Natural killer cell (primary cell): ENCODE data around the gene CCNK. TPM values are rescaled to one million over a fixed set of nuclear protein-coding genes. Genes with fewer than 3 reads are reported as not detected.

Experiments used
- ATAC-seq, 3 donors: fragments of 150-1000 bp in 2 of 3; fragments of 200-7000 bp in 1 of 3; cut with Tn5 transposase; 1 replicate in 1 of 3; 2 replicates in 2 of 3; pipeline ENCODE4 v1.10.0; 2021; ENCODE audit warnings: mild to moderate bottlenecking in 2 of 3, moderate library complexity in 2 of 3
- DNase-seq, 2 donors: peaks; one replicate each; pipeline versions ENCODE4 v3.0.0 to v3.0.0-alpha.2; 2013 to 2021; ENCODE audit warnings: mixed read lengths in 1 of 2
- H3K27ac ChIP-seq: one replicate; pipeline ENCODE4 v1.5.1; 2013; ENCODE audit warnings: mild to moderate bottlenecking, low read length
- H3K27me3 ChIP-seq: one replicate; pipeline ENCODE4 v1.6.1; 2013; ENCODE audit warnings: low read length; ENCODE audit not compliant: control insufficient read depth, insufficient read depth
- H3K36me3 ChIP-seq: one replicate; pipeline ENCODE4 v1.6.1; 2013; ENCODE audit warnings: low read length; ENCODE audit not compliant: control insufficient read depth, insufficient read depth
- H3K4me1 ChIP-seq: one replicate; pipeline ENCODE4 v1.6.1; 2013; ENCODE audit warnings: low read length; ENCODE audit not compliant: control insufficient read depth, insufficient read depth
- H3K4me3 ChIP-seq: one replicate; pipeline ENCODE4 v1.5.1; 2013; ENCODE audit warnings: low read length
- H3K9me3 ChIP-seq: one replicate; pipeline ENCODE4 v1.6.1; 2013; ENCODE audit warnings: low read length; ENCODE audit not compliant: control insufficient read depth, insufficient read depth
- H3K27ac Mint-ChIP-seq, 2 donors: one replicate each; pipeline ENCODE4 v1.8.0; 2022; ENCODE audit warnings: mild to moderate bottlenecking in 2 of 2, mixed read lengths in 2 of 2, moderate library complexity in 1 of 2
- H3K27me3 Mint-ChIP-seq, 2 donors: one replicate each; pipeline ENCODE4 v1.8.0; 2022; ENCODE audit warnings: low read depth in 2 of 2, mixed read lengths in 2 of 2
- H3K36me3 Mint-ChIP-seq: one replicate; pipeline ENCODE4 v1.8.0; 2022; ENCODE audit warnings: mixed read lengths
- H3K4me1 Mint-ChIP-seq, 2 donors: one replicate each; pipeline ENCODE4 v1.8.0; 2022; ENCODE audit warnings: mixed read lengths in 2 of 2
- H3K4me3 Mint-ChIP-seq: one replicate; pipeline ENCODE4 v1.8.0; 2022; ENCODE audit warnings: mild to moderate bottlenecking, moderate library complexity, mixed read lengths
- H3K9me3 Mint-ChIP-seq, 2 donors: one replicate each; pipeline ENCODE4 v1.8.0; 2022; ENCODE audit warnings: mixed read lengths in 2 of 2
- WGBS: methylation state at CpG from one replicate; pipeline ENCODE4 v1.1.7; 2013; ENCODE audit warnings: missing lambda C conversion rate; ENCODE audit not compliant: insufficient coverage; 5-methylcytosine and 5-hydroxymethylcytosine counted together
- intact Hi-C: fragments of 100-400 bp; cut with micrococcal nuclease; formaldehyde crosslinking; loops from one replicate; pipeline ENCODE4 v1.14.2; 2022
- total RNA-seq, 4 donors: library from RNA; stranded (reverse); fragments of 120-200 nt in 1 of 4; gene quantifications; one replicate each; pipeline versions ENCODE4 v1.2.3 to v1.2.4, GENCODE V29; 2013 to 2022
- TF ChIP-seq, protein P1 (sequence below): fragments of 200-600 bp; IDR thresholded peaks from one replicate; pipeline ENCODE4 v1.8.0; 2022; ENCODE audit warnings: antibody characterized with exemption

CCNK gene
- total RNA-seq, result 100 to 1,000 TPM; 155 to 168 (median 165) TPM
- total RNA-seq (2013), result 74.2 TPM

DNA sequence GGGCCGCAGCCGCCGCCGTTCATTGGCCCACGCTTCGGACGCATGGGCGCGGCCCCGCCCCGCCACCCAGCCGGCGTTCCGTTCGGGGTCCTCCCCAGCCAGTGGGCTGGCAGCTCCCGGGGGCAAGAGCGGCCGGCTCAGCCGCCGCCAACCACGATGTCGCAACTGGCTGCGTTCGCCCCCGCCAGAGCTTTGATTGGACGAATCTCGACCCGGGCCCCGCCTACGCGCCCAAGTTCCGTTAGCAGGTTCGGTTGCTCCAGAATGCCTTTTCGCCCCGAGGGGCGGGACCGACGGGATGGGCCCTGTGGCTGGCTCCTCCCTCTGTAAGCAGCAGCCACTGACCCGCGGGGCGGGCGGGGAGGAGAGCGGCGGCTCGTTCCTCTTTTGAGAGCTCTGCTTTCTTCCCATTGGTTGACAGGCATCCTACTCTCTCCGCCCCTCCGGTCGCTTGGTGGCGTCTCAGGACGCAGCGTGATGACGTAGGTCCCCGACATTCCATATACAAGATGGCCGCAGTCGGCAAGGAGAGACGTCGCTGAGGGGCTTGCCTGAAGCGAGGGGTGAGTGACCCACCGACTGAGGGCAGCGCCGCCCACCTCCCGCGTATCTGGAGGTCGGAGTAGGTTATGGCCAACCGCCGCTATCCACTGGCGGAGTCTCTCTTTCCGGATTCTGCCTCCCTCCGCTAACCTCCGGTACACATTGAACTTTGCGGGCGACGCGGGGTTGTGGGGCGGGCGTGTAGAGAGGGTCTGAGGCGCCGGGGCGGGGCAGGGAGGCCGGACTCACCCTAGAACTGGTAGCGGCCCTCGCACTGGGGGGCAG lies at the start of gene CCNK:
TSS of gene CCNK (plus strand) at position 493 of the 828 bp plus-strand sequence. CDS start 11,269 bp downstream, outside the sequence.
- under 1% methylated on average over 82 of the region's 82 CpGs for WGBS
- ATAC-seq (peak; percentile 84 to 95 (median 85)), DNase-seq (peak; percentile 100)
- Histone ChIP-seq H3K36me3 (no peaks in the 10 kb centered on the region), H3K27ac (peak within 1 kb of the TSS; percentile 94), H3K4me1 (peaks cover 21% of the 10 kb centered on the region), H3K9me3 (no peaks in the 10 kb centered on the region), H3K27me3 (no peaks in the 10 kb centered on the region), H3K4me3 (peak within 1 kb of the TSS; percentile 94)
- no peaks in the 10 kb centered on the region for H3K9me3 Mint-ChIP-seq
- H3K4me3 Mint-ChIP-seq, result peak within 1 kb of the TSS; percentile 97
- TF ChIP-seq, protein P1, sequence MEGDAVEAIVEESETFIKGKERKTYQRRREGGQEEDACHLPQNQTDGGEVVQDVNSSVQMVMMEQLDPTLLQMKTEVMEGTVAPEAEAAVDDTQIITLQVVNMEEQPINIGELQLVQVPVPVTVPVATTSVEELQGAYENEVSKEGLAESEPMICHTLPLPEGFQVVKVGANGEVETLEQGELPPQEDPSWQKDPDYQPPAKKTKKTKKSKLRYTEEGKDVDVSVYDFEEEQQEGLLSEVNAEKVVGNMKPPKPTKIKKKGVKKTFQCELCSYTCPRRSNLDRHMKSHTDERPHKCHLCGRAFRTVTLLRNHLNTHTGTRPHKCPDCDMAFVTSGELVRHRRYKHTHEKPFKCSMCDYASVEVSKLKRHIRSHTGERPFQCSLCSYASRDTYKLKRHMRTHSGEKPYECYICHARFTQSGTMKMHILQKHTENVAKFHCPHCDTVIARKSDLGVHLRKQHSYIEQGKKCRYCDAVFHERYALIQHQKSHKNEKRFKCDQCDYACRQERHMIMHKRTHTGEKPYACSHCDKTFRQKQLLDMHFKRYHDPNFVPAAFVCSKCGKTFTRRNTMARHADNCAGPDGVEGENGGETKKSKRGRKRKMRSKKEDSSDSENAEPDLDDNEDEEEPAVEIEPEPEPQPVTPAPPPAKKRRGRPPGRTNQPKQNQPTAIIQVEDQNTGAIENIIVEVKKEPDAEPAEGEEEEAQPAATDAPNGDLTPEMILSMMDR, result no peak
- H3K27ac Mint-ChIP-seq, result peak within 1 kb of the TSS; percentile 96 to 97
- H3K27me3 Mint-ChIP-seq, result no peaks in the 10 kb centered on the region
- peaks cover 72 to 82% of the 10 kb centered on the region in 2 donors for H3K4me1 Mint-ChIP-seq
- intact Hi-C loops, result loop anchor here (1.0 to 2.0 kb wide), 4 partner anchors 44 to 203 kb away; partner anchors contain the start of genes CCDC85C and CYP46A1
- no peaks in the 10 kb centered on the region for H3K36me3 Mint-ChIP-seq

DNA sequence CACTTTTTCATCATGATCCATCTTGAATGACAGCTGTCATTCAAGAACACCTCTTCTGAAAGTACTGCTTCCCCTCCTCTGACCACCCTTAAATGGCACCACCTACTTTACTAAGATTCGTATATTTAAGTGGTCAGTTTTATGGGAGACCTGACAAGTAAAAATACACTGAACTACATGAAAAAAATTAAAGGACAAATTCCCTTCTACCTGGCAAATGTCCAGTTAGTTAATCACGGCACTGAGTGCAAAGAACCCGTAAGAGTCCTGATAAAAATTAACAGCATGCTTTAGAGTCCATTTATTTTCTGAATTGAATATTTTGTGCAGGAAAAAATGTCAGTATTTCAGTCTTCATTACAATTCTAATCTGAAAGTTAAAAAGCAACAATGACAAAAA lies 49.2 kb upstream of the CCNK start:
- H3K4me1 Mint-ChIP-seq, result peaks cover 69 to 71% of the 10 kb centered on the region in 2 donors
- no peak overlapping the region for H3K27ac ChIP-seq
- no peak overlapping the region for H3K27ac Mint-ChIP-seq

DNA sequence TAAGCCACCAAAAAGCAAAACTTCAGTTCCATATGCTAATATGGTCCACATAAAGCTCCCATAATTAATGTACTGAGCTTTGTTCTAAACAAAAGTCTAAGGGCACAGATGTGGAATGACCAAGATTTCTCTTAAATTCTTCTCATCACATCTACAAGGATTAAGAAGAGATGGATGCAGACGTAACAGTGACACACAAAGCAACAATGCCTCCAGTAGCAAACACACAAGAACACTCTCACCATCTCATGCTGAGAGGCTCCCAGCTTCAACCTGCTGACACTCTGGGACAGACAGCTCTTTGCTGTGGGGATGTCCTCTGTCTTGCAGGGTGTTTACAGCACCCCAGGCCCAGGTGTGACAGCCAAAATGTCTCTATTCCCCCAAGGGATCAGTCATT lies 48.7 kb upstream of the CCNK start:
- TF ChIP-seq, protein P1, result no peak
- Mint-ChIP-seq H3K9me3 (no peaks in the 10 kb centered on the region), H3K4me1 (peaks cover 72 to 75% of the 10 kb centered on the region in 2 donors), H3K27ac (peak overlapping the region in 1 of 2 donors; percentile 34), H3K36me3 (peaks cover 15% of the 10 kb centered on the region), H3K4me3 (no peak overlapping the region), H3K27me3 (no peaks in the 10 kb centered on the region)
- Histone ChIP-seq H3K36me3 (peaks cover 22% of the 10 kb centered on the region), H3K9me3 (peaks cover 9% of the 10 kb centered on the region), H3K4me3 (no peak overlapping the region), H3K27ac (no peak overlapping the region), H3K4me1 (peaks cover 34% of the 10 kb centered on the region), H3K27me3 (no peaks in the 10 kb centered on the region)
- DNase-seq (no peak), ATAC-seq (no peak)
- intact Hi-C loops, result no loop called here
- 100% methylated on average over 1 of the region's 1 CpG for WGBS

More for the DNA sequence above, 49.2 kb upstream of the CCNK start:
- H3K27me3 Mint-ChIP-seq, result no peaks in the 10 kb centered on the region
- H3K9me3 Mint-ChIP-seq, result no peaks in the 10 kb centered on the region
- Histone ChIP-seq H3K36me3 (peaks cover 22% of the 10 kb centered on the region), H3K27me3 (no peaks in the 10 kb centered on the region), H3K4me3 (no peak overlapping the region), H3K4me1 (peaks cover 29% of the 10 kb centered on the region), H3K9me3 (peaks cover 9% of the 10 kb centered on the region)
- WGBS, result 100% methylated on average over 3 of the region's 3 CpGs
- TF ChIP-seq, protein P1, result no peak
- DNase-seq (no peak), ATAC-seq (no peak)
- intact Hi-C loops, result no loop called here
- H3K36me3 Mint-ChIP-seq, result peaks cover 16% of the 10 kb centered on the region
- H3K4me3 Mint-ChIP-seq, result no peak overlapping the region
